Measurements from ENCODE around the gene DYRK2. TPM values are rescaled to one million over a fixed set of nuclear protein-coding genes. Genes with fewer than 3 reads are reported as not detected.

Gene DYRK2
- total and polyA plus RNA-seq, 4 donors: 1.2 to 8.8 (median 4.9) TPM

DNA sequence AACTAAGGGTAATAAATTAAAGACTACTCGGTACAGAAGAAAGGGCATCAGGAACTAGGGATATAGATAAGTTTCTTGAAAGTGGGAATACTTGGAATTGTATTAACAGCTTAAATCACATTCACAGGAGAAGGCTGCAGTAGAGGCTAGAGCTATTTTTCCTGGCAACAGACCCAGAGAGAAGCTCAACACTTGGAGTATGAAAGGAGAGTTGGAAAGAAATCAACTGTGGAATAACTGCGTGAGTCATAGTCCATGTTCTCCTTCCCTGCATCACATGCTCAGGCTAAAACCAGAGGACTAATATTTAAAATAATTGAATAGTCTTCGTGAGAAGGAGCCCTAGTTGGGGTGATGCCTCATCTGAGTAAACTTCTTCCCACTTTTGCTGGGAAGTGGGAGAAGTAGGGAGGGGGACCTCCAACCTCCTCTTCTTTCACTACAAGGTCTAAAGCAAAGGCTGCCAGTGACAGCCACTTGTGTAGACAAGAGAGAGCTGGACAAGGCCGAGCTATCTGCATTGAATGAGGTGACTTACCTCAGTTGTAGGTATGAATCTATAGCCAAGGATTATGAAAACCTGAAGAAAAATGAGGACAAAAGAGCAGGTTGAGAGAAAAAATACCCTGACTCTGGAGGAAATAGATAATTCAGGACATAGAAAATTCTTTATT, 32.7 kb downstream of the DYRK2 start:
- no peak for TF ChIP-seq HNF4A (conservative IDR thresholded peaks at IDR 0.05)
- no peak for TF ChIP-seq EGR1 (IDR thresholded peaks at IDR 0.05; ENCODE audit: low read depth in 2 of 2)
- TF ChIP-seq RAD21 (IDR thresholded peaks at IDR 0.05): no peak
- Histone ChIP-seq H3K9me3 (ENCODE audit: control insufficient read depth in 4 of 4, low read length in 3 of 4) (no peaks in the 10 kb centered on the region), H3K36me3 (ENCODE audit: control insufficient read depth in 4 of 4, insufficient read depth in 3 of 4, low read depth in 1 of 4, low read length in 3 of 4) (no peaks in the 10 kb centered on the region), H3K27me3 (ENCODE audit: control insufficient read depth in 4 of 4, insufficient read depth in 4 of 4, low read length in 3 of 4) (no peaks in the 10 kb centered on the region), H3K4me1 (ENCODE audit: control insufficient read depth in 4 of 4, insufficient read depth in 4 of 4, low read length in 3 of 4) (no peaks in the 10 kb centered on the region), H3K4me3 (ENCODE audit: low read depth in 1 of 3, low read length in 3 of 3) (no peak overlapping the region), H3K9ac (ENCODE audit: low read depth in 1 of 2, low read length in 2 of 2) (no peak overlapping the region), H3K27ac (ENCODE audit: low read depth in 1 of 2, low read length in 2 of 2) (no peak overlapping the region)
- DNase-seq (ENCODE audit: low spot score): no peak
- 86% methylated on average over 4 of the region's 4 CpGs for WGBS

DNA sequence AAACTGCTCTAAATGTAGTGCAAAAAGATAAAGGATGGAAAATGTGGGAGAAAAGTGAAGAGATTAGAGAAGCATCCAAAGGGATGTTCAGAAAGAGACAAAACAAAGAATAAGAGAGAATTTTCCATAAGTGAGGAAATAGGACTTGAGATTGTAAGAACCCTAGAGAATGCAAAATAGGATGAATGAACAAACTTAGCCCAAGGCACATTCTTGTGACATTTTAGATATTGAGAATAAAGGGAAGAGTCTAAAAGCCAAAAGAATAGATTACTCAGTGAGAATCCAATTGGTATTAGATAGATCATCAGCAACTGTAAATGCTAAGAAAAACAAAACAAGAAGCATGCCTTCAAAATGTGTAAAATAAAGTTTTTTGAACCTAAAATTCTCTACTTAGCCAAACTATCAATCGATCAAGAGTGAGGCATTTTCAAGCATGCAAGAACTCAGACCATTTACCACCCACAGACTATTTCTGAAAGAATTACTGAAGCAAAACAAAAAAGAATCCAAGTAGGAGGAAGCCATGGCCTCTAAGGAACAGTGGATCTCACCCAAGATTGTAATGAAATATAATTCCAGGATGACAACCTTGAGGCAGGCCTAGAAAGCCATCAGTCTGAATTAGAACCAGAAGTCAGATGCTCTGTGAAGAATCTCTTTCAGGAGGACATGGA, 33.5 kb downstream of the DYRK2 start:
- DNase-seq (ENCODE audit: low spot score): no peak
- no peak for TF ChIP-seq SP1 (IDR thresholded peaks at IDR 0.05)
- TF ChIP-seq, protein P1, sequence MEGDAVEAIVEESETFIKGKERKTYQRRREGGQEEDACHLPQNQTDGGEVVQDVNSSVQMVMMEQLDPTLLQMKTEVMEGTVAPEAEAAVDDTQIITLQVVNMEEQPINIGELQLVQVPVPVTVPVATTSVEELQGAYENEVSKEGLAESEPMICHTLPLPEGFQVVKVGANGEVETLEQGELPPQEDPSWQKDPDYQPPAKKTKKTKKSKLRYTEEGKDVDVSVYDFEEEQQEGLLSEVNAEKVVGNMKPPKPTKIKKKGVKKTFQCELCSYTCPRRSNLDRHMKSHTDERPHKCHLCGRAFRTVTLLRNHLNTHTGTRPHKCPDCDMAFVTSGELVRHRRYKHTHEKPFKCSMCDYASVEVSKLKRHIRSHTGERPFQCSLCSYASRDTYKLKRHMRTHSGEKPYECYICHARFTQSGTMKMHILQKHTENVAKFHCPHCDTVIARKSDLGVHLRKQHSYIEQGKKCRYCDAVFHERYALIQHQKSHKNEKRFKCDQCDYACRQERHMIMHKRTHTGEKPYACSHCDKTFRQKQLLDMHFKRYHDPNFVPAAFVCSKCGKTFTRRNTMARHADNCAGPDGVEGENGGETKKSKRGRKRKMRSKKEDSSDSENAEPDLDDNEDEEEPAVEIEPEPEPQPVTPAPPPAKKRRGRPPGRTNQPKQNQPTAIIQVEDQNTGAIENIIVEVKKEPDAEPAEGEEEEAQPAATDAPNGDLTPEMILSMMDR (IDR thresholded peaks at IDR 0.05; ENCODE audit: low read depth, low read length, missing input control): no peak
- no peak for TF ChIP-seq NR2F2 (IDR thresholded peaks at IDR 0.05)
- no peak for TF ChIP-seq FOXA1 (IDR thresholded peaks at IDR 0.05)
- TF ChIP-seq JUND (IDR thresholded peaks at IDR 0.05): no peak
- no peak for TF ChIP-seq HNF4A (conservative IDR thresholded peaks at IDR 0.05)
- TF ChIP-seq RAD21 (IDR thresholded peaks at IDR 0.05): no peak
- TF ChIP-seq, protein P2, sequence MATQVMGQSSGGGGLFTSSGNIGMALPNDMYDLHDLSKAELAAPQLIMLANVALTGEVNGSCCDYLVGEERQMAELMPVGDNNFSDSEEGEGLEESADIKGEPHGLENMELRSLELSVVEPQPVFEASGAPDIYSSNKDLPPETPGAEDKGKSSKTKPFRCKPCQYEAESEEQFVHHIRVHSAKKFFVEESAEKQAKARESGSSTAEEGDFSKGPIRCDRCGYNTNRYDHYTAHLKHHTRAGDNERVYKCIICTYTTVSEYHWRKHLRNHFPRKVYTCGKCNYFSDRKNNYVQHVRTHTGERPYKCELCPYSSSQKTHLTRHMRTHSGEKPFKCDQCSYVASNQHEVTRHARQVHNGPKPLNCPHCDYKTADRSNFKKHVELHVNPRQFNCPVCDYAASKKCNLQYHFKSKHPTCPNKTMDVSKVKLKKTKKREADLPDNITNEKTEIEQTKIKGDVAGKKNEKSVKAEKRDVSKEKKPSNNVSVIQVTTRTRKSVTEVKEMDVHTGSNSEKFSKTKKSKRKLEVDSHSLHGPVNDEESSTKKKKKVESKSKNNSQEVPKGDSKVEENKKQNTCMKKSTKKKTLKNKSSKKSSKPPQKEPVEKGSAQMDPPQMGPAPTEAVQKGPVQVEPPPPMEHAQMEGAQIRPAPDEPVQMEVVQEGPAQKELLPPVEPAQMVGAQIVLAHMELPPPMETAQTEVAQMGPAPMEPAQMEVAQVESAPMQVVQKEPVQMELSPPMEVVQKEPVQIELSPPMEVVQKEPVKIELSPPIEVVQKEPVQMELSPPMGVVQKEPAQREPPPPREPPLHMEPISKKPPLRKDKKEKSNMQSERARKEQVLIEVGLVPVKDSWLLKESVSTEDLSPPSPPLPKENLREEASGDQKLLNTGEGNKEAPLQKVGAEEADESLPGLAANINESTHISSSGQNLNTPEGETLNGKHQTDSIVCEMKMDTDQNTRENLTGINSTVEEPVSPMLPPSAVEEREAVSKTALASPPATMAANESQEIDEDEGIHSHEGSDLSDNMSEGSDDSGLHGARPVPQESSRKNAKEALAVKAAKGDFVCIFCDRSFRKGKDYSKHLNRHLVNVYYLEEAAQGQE (IDR thresholded peaks at IDR 0.05): no peak
- no peak for TF ChIP-seq GABPA (IDR thresholded peaks at IDR 0.05 in 1 of 2, conservative IDR thresholded peaks at IDR 0.05 in 1 of 2)
- no peak for TF ChIP-seq TAF1 (conservative IDR thresholded peaks at IDR 0.05)
- no peak for TF ChIP-seq FOXA2 (IDR thresholded peaks at IDR 0.05)
- no peak for TF ChIP-seq HNF4G (IDR thresholded peaks at IDR 0.05)
- TF ChIP-seq, protein P3, sequence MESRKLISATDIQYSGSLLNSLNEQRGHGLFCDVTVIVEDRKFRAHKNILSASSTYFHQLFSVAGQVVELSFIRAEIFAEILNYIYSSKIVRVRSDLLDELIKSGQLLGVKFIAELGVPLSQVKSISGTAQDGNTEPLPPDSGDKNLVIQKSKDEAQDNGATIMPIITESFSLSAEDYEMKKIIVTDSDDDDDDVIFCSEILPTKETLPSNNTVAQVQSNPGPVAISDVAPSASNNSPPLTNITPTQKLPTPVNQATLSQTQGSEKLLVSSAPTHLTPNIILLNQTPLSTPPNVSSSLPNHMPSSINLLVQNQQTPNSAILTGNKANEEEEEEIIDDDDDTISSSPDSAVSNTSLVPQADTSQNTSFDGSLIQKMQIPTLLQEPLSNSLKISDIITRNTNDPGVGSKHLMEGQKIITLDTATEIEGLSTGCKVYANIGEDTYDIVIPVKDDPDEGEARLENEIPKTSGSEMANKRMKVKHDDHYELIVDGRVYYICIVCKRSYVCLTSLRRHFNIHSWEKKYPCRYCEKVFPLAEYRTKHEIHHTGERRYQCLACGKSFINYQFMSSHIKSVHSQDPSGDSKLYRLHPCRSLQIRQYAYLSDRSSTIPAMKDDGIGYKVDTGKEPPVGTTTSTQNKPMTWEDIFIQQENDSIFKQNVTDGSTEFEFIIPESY (IDR thresholded peaks at IDR 0.05): no peak
- TF ChIP-seq, protein P4, sequence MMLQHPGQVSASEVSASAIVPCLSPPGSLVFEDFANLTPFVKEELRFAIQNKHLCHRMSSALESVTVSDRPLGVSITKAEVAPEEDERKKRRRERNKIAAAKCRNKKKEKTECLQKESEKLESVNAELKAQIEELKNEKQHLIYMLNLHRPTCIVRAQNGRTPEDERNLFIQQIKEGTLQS (IDR thresholded peaks at IDR 0.05): no peak
- no peak for TF ChIP-seq YY1 (IDR thresholded peaks at IDR 0.05)
- no peak for TF ChIP-seq RXRA (IDR thresholded peaks at IDR 0.05)
- TF ChIP-seq, protein P5, sequence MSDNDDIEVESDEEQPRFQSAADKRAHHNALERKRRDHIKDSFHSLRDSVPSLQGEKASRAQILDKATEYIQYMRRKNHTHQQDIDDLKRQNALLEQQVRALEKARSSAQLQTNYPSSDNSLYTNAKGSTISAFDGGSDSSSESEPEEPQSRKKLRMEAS (IDR thresholded peaks at IDR 0.05): no peak
- Histone ChIP-seq H3K9ac (ENCODE audit: low read depth in 1 of 2, low read length in 2 of 2) (no peak overlapping the region), H3K4me3 (ENCODE audit: low read depth in 1 of 3, low read length in 3 of 3) (no peak overlapping the region), H3K4me1 (ENCODE audit: control insufficient read depth in 4 of 4, insufficient read depth in 4 of 4, low read length in 3 of 4) (no peaks in the 10 kb centered on the region), H3K36me3 (ENCODE audit: control insufficient read depth in 4 of 4, insufficient read depth in 3 of 4, low read depth in 1 of 4, low read length in 3 of 4) (no peaks in the 10 kb centered on the region), H3K27me3 (ENCODE audit: control insufficient read depth in 4 of 4, insufficient read depth in 4 of 4, low read length in 3 of 4) (no peaks in the 10 kb centered on the region), H3K27ac (ENCODE audit: low read depth in 1 of 2, low read length in 2 of 2) (no peak overlapping the region), H3K9me3 (ENCODE audit: control insufficient read depth in 4 of 4, low read length in 3 of 4) (no peaks in the 10 kb centered on the region)
- 99% methylated on average over 1 of the region's 1 CpG for WGBS

Data from liver (tissue), 9 donors.